ENCODE results near the gene CUL7.
"Not testable (repeated sequence)": the region's sequence is repeated elsewhere in the genome, so short reads cannot be mapped to it uniquely, and the experiment has no call there.

Gene CUL7

GRCh38 chr6:43014434-43014909, 39.2 kb downstream of the CUL7 start:
- no peak for DNase-seq (ENCODE audit: low read depth in 2 of 2)

GRCh38 chr6:43013843-43014433, 39.7 kb downstream of the CUL7 start, which contains the start of the genes KLHDC3 and MEA1:
TSS of gene KLHDC3 (plus strand) at chr6:43014249. CDS start at chr6:43017193, 2,944 bp downstream.
TSS of gene MEA1 (minus strand) at chr6:43013946. CDS start at chr6:43013813, 133 bp downstream.
- peak; percentile 98 for DNase-seq (ENCODE audit: low read depth in 2 of 2)

GRCh38 chr6:43013097-43013842, 40.4 kb downstream of the CUL7 start:
- no peak for DNase-seq (ENCODE audit: low read depth in 2 of 2)

GRCh38 chr6:43012364-43012763, 41.3 kb downstream of the CUL7 start:
- DNase-seq (ENCODE audit: low read depth in 2 of 2), result no peak

DNA sequence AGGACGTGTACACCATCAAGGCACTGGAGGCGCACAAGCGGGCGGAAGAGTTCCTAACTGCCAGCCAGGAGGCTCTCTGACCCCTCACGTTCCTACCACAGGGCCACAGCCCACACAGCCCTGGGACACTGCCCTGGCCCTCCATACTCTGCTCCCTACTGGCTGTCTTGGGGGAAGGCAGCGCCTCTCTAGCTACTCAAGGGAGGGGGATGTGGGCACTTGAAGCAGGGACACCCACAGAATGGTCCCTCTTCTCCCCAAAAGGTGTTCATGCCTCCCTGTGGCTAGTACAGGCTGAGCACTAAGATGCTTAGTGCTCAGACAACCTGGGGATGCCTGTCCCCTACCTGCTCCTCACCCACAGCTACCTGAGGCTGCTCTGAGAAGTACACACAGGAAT, 42.4 kb downstream of the CUL7 start:
- no peak for DNase-seq (ENCODE audit: low read depth in 2 of 2)

DNA sequence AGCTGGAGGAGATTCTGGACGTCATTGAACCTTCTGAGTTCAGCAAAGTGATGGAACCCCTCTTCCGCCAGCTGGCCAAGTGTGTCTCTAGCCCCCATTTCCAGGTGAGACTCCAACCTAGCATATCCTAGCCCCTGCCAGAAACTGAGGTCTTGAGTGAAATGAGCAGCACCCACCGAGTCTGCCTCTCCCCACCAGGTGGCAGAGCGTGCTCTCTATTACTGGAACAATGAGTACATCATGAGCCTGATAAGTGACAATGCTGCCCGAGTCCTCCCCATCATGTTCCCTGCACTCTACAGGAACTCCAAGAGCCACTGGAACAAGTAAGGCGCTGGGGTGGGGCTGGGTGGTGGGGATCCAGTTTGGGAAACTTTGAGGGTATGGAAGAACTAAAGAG, 44.5 kb downstream of the CUL7 start:
- no peak for DNase-seq (ENCODE audit: low read depth in 2 of 2)

- DNase-seq (ENCODE audit: low read depth in 2 of 2), result no peak
Measured at GRCh38 chr6:43007126-43007525, 46.5 kb downstream of the CUL7 start.

GRCh38 chr6:43006251-43006650, 47.4 kb downstream of the CUL7 start:
- no peak for DNase-seq (ENCODE audit: low read depth in 2 of 2)

DNA sequence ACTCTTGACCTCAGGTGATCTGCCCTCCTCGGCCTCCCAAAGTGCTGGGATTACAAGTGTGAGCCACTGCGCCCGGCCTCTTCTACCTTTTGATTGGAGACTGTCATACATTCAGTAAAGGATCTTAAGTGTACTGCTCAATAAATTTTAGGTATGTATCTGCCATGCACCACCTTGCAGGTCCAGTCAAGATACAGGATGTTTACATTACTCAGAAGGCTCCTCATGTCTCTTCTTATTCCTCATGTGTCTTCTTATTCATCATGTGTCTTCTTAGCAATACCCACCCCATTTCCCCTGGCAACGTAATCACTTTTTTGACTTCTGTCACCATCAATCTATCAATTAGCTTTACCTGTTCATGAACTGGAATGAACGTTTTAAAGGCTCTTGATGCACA, 47.8 kb downstream of the CUL7 start:
- DNase-seq (ENCODE audit: low read depth in 2 of 2), result no peak

- DNase-seq (ENCODE audit: low read depth in 2 of 2), result no peak
Measured at GRCh38 chr6:43001843-43002242, 51.8 kb downstream of the CUL7 start.

- not testable (repeated sequence) for DNase-seq (ENCODE audit: low read depth in 2 of 2)
Measured at GRCh38 chr6:42998205-42998604, 55.4 kb downstream of the CUL7 start.

- DNase-seq (ENCODE audit: low read depth in 2 of 2), result no peak
Measured at GRCh38 chr6:42996513-42996912, 57.1 kb downstream of the CUL7 start.

DNA sequence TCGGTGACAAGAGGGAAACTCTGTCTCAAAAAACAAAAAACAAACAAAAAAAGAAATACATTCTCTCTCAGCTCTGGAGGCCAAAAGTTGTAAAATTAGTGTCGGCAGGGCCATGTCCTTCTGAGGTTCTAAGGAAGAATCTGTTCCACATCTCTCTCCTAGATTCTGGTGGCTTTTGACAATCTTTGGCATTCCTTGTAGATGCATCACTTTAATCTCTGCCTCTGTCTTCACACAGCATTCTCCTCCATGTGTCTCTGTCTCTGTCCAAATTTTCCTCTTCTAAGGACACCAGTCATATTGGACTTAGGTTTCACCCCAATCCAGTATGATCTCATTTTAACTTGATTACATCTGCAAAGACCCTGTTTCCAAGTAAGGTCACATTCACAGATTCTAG, 60.2 kb downstream of the CUL7 start:
- DNase-seq (ENCODE audit: low read depth in 2 of 2), result no peak

- DNase-seq (ENCODE audit: low read depth in 2 of 2), result no peak
Measured at GRCh38 chr6:42989923-42990322, 63.7 kb downstream of the CUL7 start.

DNA sequence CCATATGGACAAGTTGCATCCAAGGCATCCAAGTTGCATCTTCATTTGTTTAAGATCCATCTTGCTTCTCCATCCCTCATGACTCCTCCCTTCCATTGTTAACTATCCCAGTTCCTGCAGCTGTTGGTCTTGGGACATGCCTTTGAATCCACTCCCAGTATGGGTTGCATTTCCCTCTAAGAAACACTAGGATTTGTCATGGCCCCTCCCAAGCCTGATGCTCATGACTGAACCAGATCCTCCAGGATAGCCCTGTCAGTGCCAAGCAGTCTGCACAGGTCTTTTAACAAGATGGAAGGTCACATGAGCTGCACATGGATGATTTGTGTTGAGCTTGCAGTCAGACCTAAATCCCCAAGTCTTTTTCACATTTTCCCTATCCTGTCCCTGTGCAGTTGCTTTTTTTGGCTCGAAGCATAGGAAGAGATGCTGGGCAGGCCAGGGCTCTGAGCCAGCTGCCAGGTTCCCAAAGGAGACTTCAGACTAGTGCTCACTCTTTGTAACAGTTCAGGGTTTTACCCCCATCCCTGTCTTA, 65.1 kb downstream of the CUL7 start:
- no peak for DNase-seq (ENCODE audit: low read depth in 2 of 2)
